KOPT-K1 (cell line): Measurements from ENCODE around the gene PACRG.

Experiments used
- H3K27ac ChIP-seq: fragments of 200-600 bp; sonication (generic); 2 replicates; pipeline ENCODE4 v1.5.1; 2016; ENCODE audit warnings: antibody characterized with exemption, mild to moderate bottlenecking, low read depth, low read length; ENCODE audit not compliant: poor library complexity, severe bottlenecking
- H3K36me3 ChIP-seq: fragments of 200-600 bp; sonication (generic); 2 replicates; pipeline ENCODE4 v1.5.1; 2017; ENCODE audit warnings: antibody characterized with exemption, mild to moderate bottlenecking, low read length, moderate library complexity; ENCODE audit not compliant: insufficient read depth
- H3K9me3 ChIP-seq: fragments of 200-600 bp; sonication (generic); 2 replicates; pipeline ENCODE4 v1.5.1; 2017; ENCODE audit warnings: antibody characterized with exemption, low read length, mild to moderate bottlenecking; ENCODE audit not compliant: insufficient read depth, poor library complexity, severe bottlenecking

PACRG gene

GRCh38 chr6:163253556-163254213 is 525.9 kb downstream of the PACRG start:
- Histone ChIP-seq H3K27ac (no peak overlapping the region), H3K36me3 (no peaks in the 10 kb centered on the region), H3K9me3 (no peaks in the 10 kb centered on the region)

GRCh38 chr6:163254341-163254835 is 526.6 kb downstream of the PACRG start:
- no peaks in the 10 kb centered on the region for H3K36me3 ChIP-seq

GRCh38 chr6:163255265-163255664 is 527.5 kb downstream of the PACRG start:
- Histone ChIP-seq H3K36me3 (no peaks in the 10 kb centered on the region), H3K9me3 (no peaks in the 10 kb centered on the region)

More at GRCh38 chr6:163254341-163254835, 526.6 kb downstream of the PACRG start:
- Histone ChIP-seq H3K27ac (no peak overlapping the region), H3K9me3 (no peaks in the 10 kb centered on the region)

GRCh38 chr6:163259689-163260088 is 531.9 kb downstream of the PACRG start:
- no peaks in the 10 kb centered on the region for H3K36me3 ChIP-seq
- no peak overlapping the region for H3K27ac ChIP-seq
- no peaks in the 10 kb centered on the region for H3K9me3 ChIP-seq

More at GRCh38 chr6:163255265-163255664, 527.5 kb downstream of the PACRG start:
- no peak overlapping the region for H3K27ac ChIP-seq

- Histone ChIP-seq H3K36me3 (no peaks in the 10 kb centered on the region), H3K27ac (no peak overlapping the region), H3K9me3 (no peaks in the 10 kb centered on the region)
Observed at GRCh38 chr6:163260111-163260895, 532.5 kb downstream of the PACRG start.

GRCh38 chr6:163260911-163261310 is 533.1 kb downstream of the PACRG start:
- H3K27ac ChIP-seq = no peak overlapping the region
- H3K36me3 ChIP-seq = no peaks in the 10 kb centered on the region
- no peaks in the 10 kb centered on the region for H3K9me3 ChIP-seq

GRCh38 chr6:163261361-163261760 is 533.6 kb downstream of the PACRG start:
- H3K27ac ChIP-seq = no peak overlapping the region
- H3K36me3 ChIP-seq = no peaks in the 10 kb centered on the region
- no peaks in the 10 kb centered on the region for H3K9me3 ChIP-seq

GRCh38 chr6:163262080-163262479 is 534.3 kb downstream of the PACRG start:
- Histone ChIP-seq H3K9me3 (no peaks in the 10 kb centered on the region), H3K27ac (no peak overlapping the region)

GRCh38 chr6:163263196-163263595 is 535.4 kb downstream of the PACRG start:
- no peaks in the 10 kb centered on the region for H3K9me3 ChIP-seq
- no peaks in the 10 kb centered on the region for H3K36me3 ChIP-seq
- H3K27ac ChIP-seq = no peak overlapping the region

More at GRCh38 chr6:163262080-163262479, 534.3 kb downstream of the PACRG start:
- no peaks in the 10 kb centered on the region for H3K36me3 ChIP-seq

- no peaks in the 10 kb centered on the region for H3K9me3 ChIP-seq
- H3K27ac ChIP-seq = no peak overlapping the region
- H3K36me3 ChIP-seq = no peaks in the 10 kb centered on the region
Observed at GRCh38 chr6:163263998-163264661, 536.4 kb downstream of the PACRG start.

- Histone ChIP-seq H3K36me3 (no peaks in the 10 kb centered on the region), H3K27ac (no peak overlapping the region), H3K9me3 (no peaks in the 10 kb centered on the region)
Observed at GRCh38 chr6:163264662-163265035, 536.9 kb downstream of the PACRG start.

GRCh38 chr6:163281634-163282033 is 553.9 kb downstream of the PACRG start:
- Histone ChIP-seq H3K27ac (no peak overlapping the region), H3K9me3 (no peaks in the 10 kb centered on the region)

GRCh38 chr6:163282672-163283071 is 554.9 kb downstream of the PACRG start:
- Histone ChIP-seq H3K9me3 (no peaks in the 10 kb centered on the region), H3K36me3 (no peaks in the 10 kb centered on the region), H3K27ac (no peak overlapping the region)

More at GRCh38 chr6:163281634-163282033, 553.9 kb downstream of the PACRG start:
- H3K36me3 ChIP-seq = no peaks in the 10 kb centered on the region

- no peaks in the 10 kb centered on the region for H3K9me3 ChIP-seq
- H3K27ac ChIP-seq = no peak overlapping the region
- H3K36me3 ChIP-seq = no peaks in the 10 kb centered on the region
Observed at GRCh38 chr6:163284151-163284550, 556.4 kb downstream of the PACRG start.

GRCh38 chr6:163285691-163286090 is 557.9 kb downstream of the PACRG start:
- H3K27ac ChIP-seq = no peak overlapping the region
- no peaks in the 10 kb centered on the region for H3K9me3 ChIP-seq
- no peaks in the 10 kb centered on the region for H3K36me3 ChIP-seq
